Heart left ventricle (tissue), 13 donors: ENCODE data around the gene ANO2.

Source experiments
- CTCF ChIP-seq, 12 donors: fragments of 200-600 bp; sonication (generic) in 4 of 12; IDR thresholded peaks; one replicate each; pipeline versions ENCODE4 v1.5.0 to v1.8.0; 2018 to 2022; ENCODE audit warnings: antibody characterized with exemption in 12 of 12, mild to moderate bottlenecking in 5 of 12
- POLR2A ChIP-seq, 2 donors: fragments of 450-650 bp; IDR thresholded peaks; one replicate each; pipeline ENCODE4 v1.6.1; 2017; ENCODE audit warnings: antibody characterized with exemption in 2 of 2, mild to moderate bottlenecking in 2 of 2, moderate library complexity in 2 of 2
- donor health status: ischemic (EF 13 %, LVEDD 7.1; RV severe dilation, severe dysfunction).
- donor health status: DM: no; HTN: yes; CAD: no.
- donor health status: DM: no; HTN: no; CAD: no.
- donor health status: ischemic (EF 25% LVEDD 6.9; RV normal size, moderate dysfunction).
- donor health status: ischemic (EF 25% LVEDD 5.7; RV mildly dilated, moderate dysfunction).
- donor health status: ischemic (EF 35%, LVEDD 5.7; RV mildly dilated, moderate dysfunction).
- donor health status: nonischemic (EF 11% LVEDD 7.7; RV severe dilation, severe dysfunction).
- donor health status: DM: yes; HTN: yes; CAD: no.
- donor health status: PGD.
- donor health status: ischemic (EF 29% LVEDD 5.4; RV normal size, mild dysfunction).
- donor health status: nonischemic (EF 23%, LVEDD 6.1; RV moderate dilation, normal function).

- TF ChIP-seq POLR2A (IDR thresholded peaks at IDR 0.05) = no peak
- TF ChIP-seq CTCF (IDR thresholded peaks at IDR 0.05) = no peak
Measured at GRCh38 chr12:5560265-5560664, 384.8 kb downstream of the ANO2 start.
